ENCODE results near the gene ROR2.

Gene ROR2

DNA sequence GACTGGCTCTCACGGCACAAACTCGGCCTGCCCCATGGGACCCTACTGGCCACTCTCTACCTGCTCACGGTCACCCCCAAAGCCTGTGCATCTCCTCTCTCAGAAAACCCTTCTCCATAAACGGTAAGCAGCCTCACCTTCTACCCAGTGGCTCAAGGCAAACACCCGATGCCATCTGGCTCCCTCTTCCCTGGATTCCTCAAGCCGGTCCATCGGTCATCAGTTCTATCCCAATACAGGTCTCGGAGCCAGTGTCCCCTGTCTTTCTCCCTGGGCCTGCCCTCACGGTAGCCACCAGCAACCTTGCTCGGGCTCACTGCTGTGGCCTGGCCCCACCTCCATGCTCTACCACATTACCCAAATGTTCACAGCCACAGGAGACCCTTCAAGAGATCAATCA, 134.1 kb downstream of the ROR2 start:
- no peak for TF ChIP-seq TEAD4 (IDR thresholded peaks at IDR 0.05)
- TF ChIP-seq, protein P1, sequence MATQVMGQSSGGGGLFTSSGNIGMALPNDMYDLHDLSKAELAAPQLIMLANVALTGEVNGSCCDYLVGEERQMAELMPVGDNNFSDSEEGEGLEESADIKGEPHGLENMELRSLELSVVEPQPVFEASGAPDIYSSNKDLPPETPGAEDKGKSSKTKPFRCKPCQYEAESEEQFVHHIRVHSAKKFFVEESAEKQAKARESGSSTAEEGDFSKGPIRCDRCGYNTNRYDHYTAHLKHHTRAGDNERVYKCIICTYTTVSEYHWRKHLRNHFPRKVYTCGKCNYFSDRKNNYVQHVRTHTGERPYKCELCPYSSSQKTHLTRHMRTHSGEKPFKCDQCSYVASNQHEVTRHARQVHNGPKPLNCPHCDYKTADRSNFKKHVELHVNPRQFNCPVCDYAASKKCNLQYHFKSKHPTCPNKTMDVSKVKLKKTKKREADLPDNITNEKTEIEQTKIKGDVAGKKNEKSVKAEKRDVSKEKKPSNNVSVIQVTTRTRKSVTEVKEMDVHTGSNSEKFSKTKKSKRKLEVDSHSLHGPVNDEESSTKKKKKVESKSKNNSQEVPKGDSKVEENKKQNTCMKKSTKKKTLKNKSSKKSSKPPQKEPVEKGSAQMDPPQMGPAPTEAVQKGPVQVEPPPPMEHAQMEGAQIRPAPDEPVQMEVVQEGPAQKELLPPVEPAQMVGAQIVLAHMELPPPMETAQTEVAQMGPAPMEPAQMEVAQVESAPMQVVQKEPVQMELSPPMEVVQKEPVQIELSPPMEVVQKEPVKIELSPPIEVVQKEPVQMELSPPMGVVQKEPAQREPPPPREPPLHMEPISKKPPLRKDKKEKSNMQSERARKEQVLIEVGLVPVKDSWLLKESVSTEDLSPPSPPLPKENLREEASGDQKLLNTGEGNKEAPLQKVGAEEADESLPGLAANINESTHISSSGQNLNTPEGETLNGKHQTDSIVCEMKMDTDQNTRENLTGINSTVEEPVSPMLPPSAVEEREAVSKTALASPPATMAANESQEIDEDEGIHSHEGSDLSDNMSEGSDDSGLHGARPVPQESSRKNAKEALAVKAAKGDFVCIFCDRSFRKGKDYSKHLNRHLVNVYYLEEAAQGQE (IDR thresholded peaks at IDR 0.05; ENCODE audit: low read depth): no peak
- no peak for TF ChIP-seq TCF12 (IDR thresholded peaks at IDR 0.05; ENCODE audit: low read depth)
- no peak for TF ChIP-seq EGR1 (IDR thresholded peaks at IDR 0.05)
- no peak for TF ChIP-seq MAX (IDR thresholded peaks at IDR 0.05)

- TF ChIP-seq EGR1 (IDR thresholded peaks at IDR 0.05) (no peak), RAD21 (IDR thresholded peaks at IDR 0.05; ENCODE audit: low read depth) (no peak), NFIC (IDR thresholded peaks at IDR 0.05) (no peak), ZBTB7A (IDR thresholded peaks at IDR 0.05; ENCODE audit: low read depth) (no peak), EP300 (IDR thresholded peaks at IDR 0.05; ENCODE audit: borderline replicate concordance) (no peak), TAF1 (IDR thresholded peaks at IDR 0.05; ENCODE audit: low read depth) (no peak), YY1 (IDR thresholded peaks at IDR 0.05; ENCODE audit: low read depth) (no peak), CREB1 (IDR thresholded peaks at IDR 0.05; ENCODE audit: low read depth) (no peak), CEBPB (IDR thresholded peaks at IDR 0.05) (no peak), TCF12 (IDR thresholded peaks at IDR 0.05; ENCODE audit: low read depth) (no peak), TEAD4 (IDR thresholded peaks at IDR 0.05) (no peak), FOXM1 (IDR thresholded peaks at IDR 0.05; ENCODE audit: borderline replicate concordance, low read depth) (no peak), MAX (IDR thresholded peaks at IDR 0.05) (no peak)
- TF ChIP-seq, protein P2, sequence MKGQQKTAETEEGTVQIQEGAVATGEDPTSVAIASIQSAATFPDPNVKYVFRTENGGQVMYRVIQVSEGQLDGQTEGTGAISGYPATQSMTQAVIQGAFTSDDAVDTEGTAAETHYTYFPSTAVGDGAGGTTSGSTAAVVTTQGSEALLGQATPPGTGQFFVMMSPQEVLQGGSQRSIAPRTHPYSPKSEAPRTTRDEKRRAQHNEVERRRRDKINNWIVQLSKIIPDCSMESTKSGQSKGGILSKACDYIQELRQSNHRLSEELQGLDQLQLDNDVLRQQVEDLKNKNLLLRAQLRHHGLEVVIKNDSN (IDR thresholded peaks at IDR 0.05): no peak
- TF ChIP-seq, protein P1 (IDR thresholded peaks at IDR 0.05; ENCODE audit: low read depth): no peak
Measured at GRCh38 chr9:91814753-91815152, 135.3 kb downstream of the ROR2 start.

DNA sequence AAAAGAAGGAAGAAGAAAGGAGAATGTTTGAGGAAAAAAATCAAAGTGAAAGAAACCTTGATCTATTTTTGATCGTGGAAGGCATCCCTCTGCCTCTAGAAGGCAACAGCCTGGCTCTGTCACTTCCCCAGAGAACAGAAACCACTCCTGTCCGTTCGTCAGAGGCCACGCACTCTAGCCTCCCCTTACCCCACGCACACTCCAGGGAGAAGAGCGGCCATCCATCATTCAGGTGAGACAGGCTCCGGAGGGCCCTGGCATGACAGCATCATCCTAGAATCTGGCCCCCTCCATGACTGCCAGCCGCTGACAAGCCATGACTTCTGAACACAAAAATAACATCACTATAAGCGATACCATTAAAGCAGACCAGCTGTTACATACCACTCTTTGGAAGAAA, 135.8 kb downstream of the ROR2 start:
- no peak for TF ChIP-seq ZBTB7A (IDR thresholded peaks at IDR 0.05; ENCODE audit: low read depth)
- no peak for TF ChIP-seq EP300 (IDR thresholded peaks at IDR 0.05; ENCODE audit: borderline replicate concordance)
- TF ChIP-seq, protein P1 (IDR thresholded peaks at IDR 0.05; ENCODE audit: low read depth): no peak

DNA sequence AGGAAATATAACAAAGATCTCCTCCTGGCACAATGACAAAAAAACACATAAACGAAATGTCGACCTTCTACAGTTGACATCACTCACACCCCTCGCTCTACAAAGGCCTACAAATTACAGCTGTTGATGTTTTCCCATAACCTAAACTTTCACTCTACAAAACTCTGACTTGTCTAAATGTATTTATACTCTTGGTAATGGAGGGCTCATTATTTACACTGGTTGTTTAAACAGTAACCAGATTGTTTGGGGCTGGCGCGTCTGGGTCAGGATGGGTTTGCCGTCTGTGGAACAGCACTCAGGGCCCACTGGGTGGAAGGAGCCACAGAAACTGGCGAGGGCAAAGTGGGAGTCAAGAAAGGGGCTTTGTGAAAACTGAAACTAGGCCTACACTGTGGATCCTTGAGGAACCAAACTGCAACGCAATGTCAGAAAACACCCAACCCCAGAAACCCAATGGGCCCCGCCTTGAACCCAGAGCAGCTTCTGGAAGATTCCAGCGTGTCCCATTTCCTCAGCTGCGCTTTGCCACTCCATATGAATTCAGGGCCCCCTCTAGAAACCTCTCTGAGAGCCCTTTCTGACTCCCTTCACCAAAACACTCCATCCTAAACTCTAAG, 136.7 kb downstream of the ROR2 start:
- TF ChIP-seq TCF12 (IDR thresholded peaks at IDR 0.05; ENCODE audit: low read depth) (no peak), TAF1 (IDR thresholded peaks at IDR 0.05; ENCODE audit: low read depth) (no peak), CEBPB (IDR thresholded peaks at IDR 0.05) (no peak), RAD21 (IDR thresholded peaks at IDR 0.05; ENCODE audit: low read depth) (no peak), CREB1 (IDR thresholded peaks at IDR 0.05; ENCODE audit: low read depth) (no peak), MAX (IDR thresholded peaks at IDR 0.05) (no peak), TEAD4 (IDR thresholded peaks at IDR 0.05) (no peak), EP300 (IDR thresholded peaks at IDR 0.05; ENCODE audit: borderline replicate concordance) (no peak), ZBTB7A (IDR thresholded peaks at IDR 0.05; ENCODE audit: low read depth) (no peak)
- TF ChIP-seq, protein P2 (IDR thresholded peaks at IDR 0.05): no peak
- TF ChIP-seq, protein P1 (IDR thresholded peaks at IDR 0.05; ENCODE audit: low read depth): no peak

Measured in Ishikawa (cell line).